HG03064 (cell line): ENCODE results near the gene ACCSL.

Source experiments
- ATAC-seq: cut with Tn5 transposase; IDR thresholded peaks from one replicate; pipeline ENCODE4 v1.9.1; 2021; ENCODE audit warnings: low read depth; ENCODE audit not compliant: unreplicated experiment

The ACCSL gene

DNA sequence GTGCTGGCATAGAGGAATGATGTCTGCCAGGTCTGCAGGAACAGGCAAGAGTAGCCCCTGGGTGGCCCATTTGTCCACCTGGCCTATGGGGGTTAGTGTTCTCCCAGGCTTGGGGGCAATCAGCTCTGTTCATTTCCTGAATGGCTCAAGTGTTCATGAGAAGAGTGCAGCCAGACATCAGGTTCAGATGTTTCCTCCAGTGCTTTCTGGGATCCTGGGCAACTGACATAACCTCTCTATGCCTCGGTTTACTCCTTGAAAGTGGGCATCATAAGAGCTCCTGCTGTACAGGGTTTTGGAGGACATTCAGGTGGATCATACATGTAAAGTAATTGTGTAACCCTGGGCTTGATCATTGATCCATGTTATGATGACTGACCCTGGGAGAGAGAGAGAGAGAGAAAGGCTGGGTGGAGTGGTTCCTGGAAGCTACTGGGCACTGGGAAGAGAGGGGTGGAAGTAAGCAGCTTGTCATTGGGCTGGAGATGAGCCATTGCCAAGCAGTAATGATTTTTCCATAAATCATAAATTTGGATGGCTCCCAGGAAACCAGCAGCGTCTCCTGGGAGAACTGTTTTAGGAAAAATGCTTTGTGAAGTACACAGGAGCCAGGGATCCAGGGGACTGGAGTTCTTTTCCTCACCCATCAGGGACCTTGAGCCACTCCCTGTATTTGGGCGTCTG is 30.2 kb upstream of the ACCSL start:
- no peak for ATAC-seq

DNA sequence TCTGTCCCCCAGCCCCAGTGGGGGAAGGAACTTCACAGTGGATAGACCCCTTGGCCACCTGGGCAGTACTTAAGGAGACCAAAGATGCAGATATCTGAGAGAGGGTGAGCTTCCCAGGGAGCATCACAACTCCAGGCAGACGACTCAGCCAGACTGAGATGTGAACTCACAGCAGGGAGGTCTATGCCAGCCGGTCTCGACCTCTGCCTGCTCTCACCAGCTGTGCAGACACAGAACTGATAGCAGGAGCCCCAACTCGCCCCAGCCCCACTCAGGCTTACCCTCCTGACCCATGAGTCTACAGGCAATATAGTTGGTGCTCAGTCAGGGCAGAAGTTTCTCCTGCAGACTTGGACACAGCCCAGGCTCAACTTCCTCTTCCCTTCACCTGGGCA is 29.7 kb upstream of the ACCSL start:
- ATAC-seq, result no peak

DNA sequence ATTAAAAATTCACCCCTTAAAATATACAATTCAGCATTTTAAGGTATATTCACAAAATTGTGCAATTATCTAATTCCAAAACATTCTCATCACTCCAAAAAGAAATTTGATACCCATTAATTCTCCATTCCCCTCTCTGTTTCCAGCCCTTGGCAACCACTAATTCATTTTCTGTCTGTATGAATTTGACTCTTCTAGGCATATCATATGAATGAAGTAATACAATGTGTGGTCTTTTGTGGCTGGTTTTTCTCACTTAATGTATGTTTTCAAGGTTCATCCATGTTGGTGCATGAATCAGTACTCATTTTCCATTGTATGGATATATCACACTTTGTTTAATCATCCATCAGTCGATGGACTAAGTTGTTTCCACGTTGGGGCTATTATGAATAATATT is 29.0 kb upstream of the ACCSL start:
- no peak for ATAC-seq

DNA sequence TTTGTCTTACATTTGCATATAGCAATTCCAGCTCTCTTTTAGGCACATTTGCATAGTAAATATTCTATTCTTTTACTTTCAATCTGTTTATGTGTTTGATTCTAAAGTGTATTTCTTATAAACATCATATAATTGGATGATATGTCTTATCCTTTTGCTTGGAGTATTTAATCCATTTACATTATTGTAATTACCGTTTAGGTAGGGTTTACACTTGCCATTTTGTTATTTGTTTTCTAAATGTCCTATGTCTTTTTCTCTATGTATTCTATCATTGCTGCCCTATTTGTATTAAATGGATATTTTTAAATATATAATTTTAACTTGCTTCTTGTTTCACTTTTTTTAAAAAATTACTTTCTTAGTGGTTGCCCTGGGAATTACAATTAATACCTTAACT is 22.8 kb upstream of the ACCSL start:
- ATAC-seq, result no peak

DNA sequence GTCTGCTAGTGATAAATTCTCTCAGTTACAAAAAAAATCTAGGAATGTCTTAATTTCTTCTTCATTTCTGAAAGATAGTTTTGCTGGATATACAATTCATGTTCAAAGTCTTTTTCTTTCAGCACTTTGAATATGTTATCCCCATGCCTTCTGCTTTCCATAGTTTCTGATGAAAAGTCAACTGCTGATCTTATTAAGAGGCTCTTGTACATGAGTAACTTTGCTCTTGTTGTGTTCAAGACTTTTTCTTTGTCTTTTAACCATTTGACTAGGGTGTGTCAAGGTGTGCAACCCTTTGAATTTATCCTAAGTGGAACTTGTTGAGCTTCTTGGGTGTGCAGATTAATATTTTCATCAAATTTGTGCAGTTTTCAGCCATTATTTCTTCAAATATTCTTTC is 22.1 kb upstream of the ACCSL start:
- no peak for ATAC-seq

DNA sequence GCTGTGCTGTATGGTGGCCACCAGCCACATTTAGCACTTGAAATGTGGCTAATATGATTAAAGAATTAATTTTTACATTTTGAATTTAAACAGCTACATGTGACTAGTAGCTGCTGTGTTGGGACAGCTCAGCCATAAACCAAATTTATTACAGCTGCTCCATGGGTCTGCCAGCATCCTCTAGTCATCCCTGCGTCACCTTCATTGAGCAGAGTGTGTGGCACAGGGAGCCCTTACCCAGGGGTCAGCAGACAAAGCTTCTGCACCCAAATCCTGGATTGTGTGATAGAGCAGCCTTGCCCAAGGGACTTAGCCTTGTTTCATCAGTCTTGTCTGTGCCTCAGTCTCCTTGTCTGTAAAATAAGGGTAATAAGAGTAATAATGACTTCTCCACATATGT is 19.4 kb upstream of the ACCSL start:
- no peak for ATAC-seq

DNA sequence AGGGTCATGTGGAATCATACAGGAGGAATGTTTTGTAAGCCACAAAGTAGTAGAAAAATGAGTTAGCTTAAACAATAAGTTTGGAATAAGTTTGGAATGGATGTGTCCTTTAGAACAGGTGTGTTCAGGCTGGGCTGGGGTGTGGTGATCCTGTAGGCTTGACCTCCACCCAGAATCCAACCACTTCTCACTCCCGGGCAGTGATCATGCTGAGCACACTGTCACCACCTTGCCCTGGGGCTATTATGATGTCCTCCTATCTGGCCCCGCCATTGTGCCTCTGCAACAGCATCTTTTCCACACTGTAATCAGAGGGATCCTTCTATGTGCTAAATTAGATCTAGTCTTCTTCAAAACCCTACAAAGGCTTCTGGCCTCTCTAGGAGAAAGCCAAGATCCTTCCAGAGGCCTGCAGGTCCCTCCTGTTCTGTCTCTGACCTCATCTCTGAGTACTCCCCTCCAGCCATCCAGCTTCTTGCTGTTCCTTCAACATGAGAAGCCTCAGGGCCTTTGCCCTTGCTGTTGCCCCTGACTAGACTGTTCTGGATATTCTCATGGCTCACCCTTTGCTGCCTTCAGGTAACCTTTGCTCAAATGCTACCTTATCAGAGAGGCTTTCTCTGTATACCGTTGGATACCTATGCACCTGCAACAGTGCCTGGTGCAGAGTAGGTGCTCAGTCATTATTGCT is 18.8 kb upstream of the ACCSL start:
- no peak for ATAC-seq

DNA sequence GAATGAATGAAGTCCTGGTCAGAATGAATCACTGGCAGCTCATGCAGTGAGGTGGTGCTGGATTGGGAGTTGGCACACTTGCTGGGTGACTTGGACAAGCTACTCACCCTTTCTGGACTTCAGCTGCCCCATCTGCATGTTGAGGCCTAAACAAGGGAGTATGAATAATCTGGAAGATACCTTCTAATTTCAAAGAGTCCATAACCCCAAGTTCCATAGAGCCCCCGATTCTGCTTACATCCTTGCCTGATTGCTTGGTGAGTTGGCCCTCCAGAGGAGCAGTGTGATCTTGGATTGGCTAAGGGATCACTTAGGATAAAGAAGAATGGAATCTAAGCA is 18.3 kb upstream of the ACCSL start:
- no peak for ATAC-seq

DNA sequence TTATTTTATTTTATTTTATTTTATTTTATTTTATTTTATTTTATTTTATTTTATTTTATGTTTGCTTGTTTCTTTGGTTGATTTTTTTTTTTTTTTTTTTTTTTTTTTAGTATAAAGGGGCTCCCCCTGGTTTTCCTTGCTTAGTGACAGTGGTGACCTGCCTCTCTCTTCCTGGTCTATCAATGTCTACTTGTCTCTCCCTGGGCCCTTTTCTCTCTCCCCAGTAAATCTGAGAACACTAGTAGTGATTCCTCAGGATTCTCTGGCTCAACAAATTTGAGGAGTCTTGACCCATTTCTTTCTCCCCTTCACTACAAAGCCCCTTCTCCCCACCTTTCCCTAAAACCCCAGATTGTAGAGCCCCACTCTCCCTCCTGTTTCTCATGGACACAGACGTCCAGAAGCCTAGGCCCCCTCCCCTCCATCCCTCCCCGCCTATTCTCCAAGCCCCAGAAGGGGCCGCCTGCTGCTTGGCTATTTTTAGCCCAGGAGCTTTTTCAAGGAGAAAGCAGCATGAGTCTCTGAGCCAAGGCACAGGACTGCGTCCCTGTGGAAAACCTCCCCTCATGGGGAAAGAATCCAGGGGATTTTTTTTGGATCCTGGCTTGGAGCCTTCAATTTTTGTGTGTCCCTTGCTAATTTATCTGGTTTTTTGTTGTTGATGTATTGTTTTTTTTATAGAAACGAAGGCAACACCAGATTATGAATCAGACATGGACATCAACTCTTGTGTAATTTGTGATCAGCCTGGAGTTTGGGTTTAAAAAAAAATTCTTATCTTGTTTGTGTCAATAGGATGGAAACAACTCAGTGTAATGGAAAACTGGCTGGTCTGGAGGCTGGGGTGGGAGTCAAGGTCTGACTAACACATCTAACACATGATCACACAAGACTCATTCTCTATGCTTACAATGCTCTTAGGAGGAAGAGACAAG is 17.5 kb upstream of the ACCSL start:
- no peak for ATAC-seq

DNA sequence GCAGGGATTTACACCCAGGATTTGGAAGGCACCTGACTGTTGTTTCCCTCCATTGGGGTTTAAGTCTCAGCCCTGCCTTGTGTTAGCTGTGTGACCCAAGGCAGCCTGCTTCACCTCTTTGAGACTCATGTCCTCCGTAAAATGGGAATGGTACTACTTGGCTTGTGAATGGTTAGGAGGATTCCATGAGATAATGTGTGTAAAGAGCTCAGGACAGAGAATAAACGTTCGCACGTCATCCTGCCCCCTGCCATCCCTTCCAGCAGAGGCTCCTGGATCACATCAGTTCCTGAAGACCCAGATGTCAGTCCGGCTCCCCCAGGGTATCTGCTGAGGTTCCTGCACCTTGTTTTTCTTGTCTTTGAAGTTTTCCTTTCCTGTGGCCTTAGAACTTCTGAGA is 16.8 kb upstream of the ACCSL start:
- no peak for ATAC-seq

DNA sequence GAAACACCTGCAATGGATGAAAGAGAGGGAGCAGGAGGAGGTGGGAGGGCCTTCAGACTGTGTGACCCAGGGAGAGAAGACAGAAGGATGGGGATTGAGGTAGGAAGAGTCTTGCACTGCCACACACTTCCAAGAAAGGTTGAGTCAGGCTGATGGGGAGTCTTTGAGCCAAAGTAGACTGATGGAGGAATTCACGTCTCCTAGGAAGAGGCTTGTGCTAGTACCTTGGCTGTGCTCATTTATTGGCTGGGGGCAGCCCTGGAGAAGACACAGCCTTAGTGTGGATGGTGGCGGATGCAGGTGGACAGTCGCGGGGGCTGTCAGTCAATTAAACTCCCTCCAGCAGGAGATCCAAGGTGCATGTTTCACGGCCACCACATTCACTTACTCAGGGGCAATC is 16.2 kb upstream of the ACCSL start:
- no peak for ATAC-seq

DNA sequence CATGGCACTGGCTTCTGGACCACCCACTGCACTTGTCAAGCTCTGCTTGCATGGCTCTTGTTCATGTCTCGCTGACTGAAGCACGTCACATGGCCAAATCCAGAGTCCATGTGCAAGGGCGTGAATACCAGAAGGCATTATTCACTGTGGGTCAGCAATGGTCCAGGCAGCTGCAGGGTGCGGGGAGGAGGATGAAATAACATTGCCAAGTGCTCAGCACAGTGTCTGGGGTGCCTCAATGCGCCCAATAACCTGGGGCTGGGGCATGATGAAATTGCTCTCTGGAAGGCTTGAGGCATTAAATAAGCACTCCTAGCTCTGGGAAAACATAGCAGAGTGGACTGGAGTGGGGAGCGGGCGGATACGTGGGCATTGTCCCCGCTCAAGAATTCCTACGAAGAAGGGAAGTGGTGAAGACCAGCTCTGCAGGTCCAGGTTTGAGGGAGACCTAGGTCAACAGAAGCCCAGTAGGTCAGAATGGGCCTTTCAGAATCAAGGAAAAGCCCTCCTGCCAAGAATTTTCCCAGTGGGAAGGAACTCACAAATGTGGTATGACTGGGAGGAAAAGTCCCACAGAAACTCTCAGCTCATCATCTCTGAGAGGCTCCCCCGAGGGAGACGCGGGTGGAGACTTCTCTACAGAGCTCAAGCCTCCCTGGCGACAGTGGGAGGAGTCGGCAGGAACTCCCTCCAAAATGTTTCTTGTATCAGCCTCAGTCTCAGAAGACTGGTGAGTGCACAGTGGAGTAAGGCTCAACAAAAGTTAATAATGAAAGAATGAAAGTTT is 15.3 kb upstream of the ACCSL start:
- no peak for ATAC-seq

DNA sequence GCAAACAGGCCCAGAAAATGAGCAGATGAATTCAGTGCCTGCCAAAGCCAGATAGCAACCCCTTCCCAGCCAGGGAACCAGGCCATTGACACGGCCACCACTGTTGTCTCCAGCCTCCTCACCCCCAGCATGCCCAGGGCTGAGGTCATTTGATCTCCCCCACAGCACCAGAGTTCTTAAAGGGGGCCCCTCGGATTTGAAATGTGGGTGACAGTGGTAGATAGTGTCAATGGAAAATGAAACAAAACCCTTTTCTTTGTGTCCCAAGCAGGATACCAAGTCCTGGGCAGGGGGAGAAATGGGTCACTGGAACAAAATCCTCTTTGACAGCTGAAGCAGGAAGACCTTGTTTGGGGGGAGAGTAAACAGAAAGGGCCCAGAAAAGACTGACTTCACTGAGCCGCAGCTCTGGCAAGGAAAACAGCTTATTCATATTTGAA is 14.3 kb upstream of the ACCSL start:
- no peak for ATAC-seq

DNA sequence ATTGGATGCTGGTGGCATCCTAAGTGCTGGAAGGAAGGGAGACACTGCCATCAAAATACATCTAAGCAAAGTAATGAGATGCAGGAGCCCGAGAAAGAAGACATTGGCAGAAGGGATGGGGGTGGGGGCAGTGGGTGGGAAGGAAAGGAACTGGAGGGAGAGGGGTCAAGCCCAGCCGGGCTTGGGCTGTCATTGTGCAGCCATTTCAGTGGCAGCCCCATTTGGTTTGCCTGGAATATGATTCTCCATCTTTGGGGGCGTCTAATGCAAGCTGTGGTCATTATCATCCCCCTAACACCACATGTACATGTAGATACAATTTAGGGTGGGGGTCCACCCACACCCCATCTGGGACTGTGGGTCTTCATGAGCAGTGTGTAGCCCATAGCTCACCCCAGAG is 13.9 kb upstream of the ACCSL start:
- no peak for ATAC-seq

DNA sequence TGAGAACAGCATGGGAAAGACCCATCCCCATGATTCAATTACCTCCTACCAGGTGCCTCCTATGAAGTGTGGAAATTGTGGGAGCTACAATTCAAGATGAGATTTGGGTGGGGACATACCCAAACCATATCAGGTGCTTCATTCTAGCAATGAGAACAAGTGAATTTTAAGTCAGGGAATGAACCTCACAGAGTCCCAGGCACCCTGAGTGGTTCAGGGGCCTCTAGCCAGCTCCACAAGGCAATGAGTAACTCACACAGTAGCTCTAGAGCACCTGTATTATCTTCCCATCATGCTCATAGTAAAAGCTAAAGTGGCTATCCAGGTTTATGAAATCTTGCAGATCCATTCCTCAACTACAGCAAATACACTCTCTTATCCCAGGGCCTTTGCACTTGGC is 13.1 kb upstream of the ACCSL start:
- no peak for ATAC-seq

DNA sequence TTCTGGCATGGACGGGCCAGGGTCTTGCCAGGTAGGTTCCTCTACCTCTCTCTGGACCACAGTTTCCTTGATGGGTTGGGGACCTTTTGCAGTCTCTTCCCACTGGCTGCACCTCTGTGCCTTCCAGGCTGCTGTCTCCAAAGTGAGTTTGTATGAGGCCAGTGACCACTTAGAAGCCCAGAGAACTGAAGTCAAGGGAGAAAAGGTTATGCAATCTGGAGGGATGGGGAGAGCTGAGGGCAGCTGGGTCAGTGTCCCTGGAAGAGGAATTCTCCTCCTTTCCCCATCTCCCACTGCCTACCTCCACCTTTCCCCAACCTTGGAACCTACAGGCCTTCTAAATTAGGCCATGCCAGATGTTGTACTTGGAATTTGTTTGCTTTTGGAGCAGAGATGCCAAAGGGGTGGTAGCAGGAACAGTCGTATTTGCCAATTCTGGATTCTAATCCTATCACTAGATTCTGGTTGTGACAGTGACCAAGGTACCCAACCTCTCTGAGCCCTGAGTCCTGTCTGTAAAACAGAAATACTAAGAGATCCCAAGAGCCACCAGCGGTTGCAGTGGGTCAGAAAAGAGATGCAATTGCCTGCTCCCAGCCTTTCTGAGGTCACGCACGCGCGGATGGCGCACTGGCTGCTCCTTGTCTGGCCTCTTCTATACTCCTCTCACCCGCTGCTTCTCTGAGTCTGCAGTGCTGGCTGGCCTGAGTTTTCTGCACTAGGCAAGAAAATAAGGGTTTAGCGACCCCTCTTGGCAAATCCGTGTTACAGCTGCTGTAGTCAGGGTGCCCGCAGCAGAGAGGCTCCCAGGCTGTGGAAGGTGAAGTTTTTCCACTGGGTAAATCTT is 10.7 kb upstream of the ACCSL start:
- no peak for ATAC-seq

DNA sequence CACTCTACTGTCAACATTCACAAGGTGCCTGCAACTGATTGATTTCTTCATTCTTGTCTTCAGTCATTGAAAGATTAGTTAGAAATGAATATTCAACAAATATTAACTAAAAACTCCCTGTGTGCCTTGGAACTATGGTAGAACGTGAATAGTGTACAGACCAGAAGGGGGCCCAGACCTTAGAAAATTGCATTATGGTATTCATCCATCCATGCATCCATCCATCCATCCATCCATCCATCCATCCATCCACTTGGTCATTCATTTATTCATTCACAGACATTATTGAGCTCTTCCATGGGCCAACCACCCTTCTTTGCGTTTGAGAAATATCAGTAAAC is 10.2 kb upstream of the ACCSL start:
- no peak for ATAC-seq

DNA sequence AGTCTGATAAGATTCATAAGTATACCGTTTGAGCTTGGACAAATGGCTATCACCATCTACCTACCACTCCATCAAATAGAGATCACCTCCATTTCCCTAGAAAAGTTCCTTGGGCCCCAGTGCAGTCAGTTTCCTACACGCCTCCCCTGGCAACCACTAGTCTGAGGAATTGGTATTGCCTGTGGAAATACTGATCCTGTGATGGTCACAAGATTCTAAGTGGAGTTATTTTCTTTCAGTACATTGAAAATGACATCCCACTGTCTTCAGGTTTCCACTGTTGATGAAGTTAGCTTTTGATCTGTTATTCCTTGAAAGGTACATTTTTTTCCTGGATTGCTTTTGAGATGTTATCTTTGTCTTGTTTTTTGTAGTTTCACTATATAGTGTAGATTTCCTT is 4.6 kb upstream of the ACCSL start:
- ATAC-seq, result no peak

DNA sequence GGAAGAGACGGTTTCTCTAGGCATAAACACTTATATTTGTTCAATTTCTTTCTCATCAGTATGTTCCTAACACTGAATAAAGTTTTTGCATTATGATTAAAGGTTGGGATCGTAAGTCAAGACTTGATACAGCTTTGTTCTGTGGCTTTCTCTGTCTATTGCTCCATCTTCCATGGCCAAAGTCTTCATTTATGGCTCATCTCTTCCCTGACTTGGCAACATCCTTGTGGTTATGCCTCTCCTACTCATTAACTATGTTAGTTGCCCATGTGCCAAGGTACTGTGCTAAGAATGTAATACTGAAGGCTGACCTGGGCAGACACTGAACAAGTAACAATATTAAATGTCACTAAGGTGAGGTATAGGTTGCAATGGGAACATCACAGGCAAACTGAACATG is 1.6 kb upstream of the ACCSL start:
- ATAC-seq, result no peak

DNA sequence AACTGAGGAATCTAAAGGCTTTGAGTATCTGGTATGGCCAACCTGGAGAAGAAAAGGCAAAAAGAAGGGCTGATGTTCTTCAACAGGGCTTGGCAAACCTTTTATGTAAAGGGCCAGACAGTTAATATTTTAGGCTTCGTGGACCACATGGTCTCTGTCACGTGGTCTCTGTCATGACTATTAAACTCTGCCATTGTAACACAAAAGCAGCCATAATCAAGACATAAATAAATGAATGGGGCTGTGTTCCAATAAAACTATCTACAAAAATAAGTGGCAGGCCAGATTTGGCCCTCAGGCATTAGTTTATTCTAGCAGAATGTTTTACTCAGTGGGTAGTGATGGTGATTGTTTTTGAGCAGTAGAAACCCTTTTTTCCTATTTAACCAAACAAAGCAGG is 483 bp upstream of the ACCSL start:
- no peak for ATAC-seq
